ENCODE data around the gene DEPDC5.

The DEPDC5 gene

DNA sequence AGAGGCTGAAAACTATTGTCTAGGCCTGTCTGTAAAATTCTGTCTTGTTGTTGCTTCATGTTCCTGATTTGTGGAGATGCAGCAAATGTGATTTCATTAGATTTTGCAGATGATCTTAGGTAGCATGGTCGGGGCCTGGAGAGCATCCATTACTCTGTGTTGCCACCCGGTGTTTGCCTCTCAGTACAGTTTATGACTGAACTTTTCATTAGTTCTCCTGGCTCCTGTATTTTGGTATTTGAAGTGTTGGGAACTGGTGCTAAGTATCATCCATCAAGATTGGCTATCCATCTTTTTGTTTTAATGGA is 198.2 kb downstream of the DEPDC5 start:
- in situ Hi-C loops (cut with MboI; ENCODE audit: low sequenced_read_pairs, unreplicated experiment), result no loop called here
- no peak for DNase-seq (ENCODE audit: low spot score)
- TF ChIP-seq, protein P1, sequence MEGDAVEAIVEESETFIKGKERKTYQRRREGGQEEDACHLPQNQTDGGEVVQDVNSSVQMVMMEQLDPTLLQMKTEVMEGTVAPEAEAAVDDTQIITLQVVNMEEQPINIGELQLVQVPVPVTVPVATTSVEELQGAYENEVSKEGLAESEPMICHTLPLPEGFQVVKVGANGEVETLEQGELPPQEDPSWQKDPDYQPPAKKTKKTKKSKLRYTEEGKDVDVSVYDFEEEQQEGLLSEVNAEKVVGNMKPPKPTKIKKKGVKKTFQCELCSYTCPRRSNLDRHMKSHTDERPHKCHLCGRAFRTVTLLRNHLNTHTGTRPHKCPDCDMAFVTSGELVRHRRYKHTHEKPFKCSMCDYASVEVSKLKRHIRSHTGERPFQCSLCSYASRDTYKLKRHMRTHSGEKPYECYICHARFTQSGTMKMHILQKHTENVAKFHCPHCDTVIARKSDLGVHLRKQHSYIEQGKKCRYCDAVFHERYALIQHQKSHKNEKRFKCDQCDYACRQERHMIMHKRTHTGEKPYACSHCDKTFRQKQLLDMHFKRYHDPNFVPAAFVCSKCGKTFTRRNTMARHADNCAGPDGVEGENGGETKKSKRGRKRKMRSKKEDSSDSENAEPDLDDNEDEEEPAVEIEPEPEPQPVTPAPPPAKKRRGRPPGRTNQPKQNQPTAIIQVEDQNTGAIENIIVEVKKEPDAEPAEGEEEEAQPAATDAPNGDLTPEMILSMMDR (IDR thresholded peaks at IDR 0.05; ENCODE audit: borderline replicate concordance, control extremely low read depth, extremely low read depth, insufficient read depth, missing control alignments), result no peak

DNA sequence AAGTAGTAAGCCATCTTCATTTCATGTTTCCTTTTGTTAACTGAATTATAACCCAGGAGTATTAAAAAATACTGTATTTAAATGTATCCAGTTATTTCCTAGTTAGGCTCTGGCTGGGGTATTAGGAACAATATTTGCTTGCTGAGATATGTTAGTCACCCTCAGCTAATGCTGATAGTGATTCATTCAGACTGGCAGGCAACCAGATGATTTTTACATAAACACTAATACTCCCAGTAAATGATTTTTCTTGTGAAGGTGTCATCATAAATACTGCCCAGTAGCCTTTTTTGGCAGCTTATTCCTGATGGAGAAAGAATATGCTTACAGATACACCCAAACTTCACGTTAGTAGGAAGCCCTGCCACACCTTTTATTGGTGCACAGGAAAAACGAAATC is 198.7 kb downstream of the DEPDC5 start:
- TF ChIP-seq, protein P1 (IDR thresholded peaks at IDR 0.05; ENCODE audit: borderline replicate concordance, control extremely low read depth, extremely low read depth, insufficient read depth, missing control alignments), result no peak
- in situ Hi-C loops (cut with MboI; ENCODE audit: low sequenced_read_pairs, unreplicated experiment), result no loop called here
- no peak for DNase-seq (ENCODE audit: low spot score)

DNA sequence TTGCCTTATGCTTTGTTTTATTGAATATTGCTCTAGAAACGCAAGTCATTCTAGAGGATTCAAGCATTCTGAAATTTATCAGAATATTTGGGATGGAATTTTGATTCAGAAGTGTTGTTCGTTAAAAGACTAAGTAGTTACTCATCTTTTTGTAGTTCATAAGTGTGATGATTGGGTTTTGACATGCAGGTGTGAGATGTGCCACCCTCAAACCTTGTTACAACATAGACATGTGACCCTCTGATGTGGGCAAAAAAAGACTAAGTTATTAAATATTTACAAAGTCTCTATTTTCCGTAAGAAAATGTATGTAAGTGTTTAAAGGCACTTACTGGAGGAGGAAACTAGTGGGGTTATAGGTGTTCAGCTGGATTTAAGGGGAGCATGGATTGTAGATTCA is 199.4 kb downstream of the DEPDC5 start:
- in situ Hi-C loops (cut with MboI; ENCODE audit: low sequenced_read_pairs, unreplicated experiment), result no loop called here
- DNase-seq (ENCODE audit: low spot score), result no peak

DNA sequence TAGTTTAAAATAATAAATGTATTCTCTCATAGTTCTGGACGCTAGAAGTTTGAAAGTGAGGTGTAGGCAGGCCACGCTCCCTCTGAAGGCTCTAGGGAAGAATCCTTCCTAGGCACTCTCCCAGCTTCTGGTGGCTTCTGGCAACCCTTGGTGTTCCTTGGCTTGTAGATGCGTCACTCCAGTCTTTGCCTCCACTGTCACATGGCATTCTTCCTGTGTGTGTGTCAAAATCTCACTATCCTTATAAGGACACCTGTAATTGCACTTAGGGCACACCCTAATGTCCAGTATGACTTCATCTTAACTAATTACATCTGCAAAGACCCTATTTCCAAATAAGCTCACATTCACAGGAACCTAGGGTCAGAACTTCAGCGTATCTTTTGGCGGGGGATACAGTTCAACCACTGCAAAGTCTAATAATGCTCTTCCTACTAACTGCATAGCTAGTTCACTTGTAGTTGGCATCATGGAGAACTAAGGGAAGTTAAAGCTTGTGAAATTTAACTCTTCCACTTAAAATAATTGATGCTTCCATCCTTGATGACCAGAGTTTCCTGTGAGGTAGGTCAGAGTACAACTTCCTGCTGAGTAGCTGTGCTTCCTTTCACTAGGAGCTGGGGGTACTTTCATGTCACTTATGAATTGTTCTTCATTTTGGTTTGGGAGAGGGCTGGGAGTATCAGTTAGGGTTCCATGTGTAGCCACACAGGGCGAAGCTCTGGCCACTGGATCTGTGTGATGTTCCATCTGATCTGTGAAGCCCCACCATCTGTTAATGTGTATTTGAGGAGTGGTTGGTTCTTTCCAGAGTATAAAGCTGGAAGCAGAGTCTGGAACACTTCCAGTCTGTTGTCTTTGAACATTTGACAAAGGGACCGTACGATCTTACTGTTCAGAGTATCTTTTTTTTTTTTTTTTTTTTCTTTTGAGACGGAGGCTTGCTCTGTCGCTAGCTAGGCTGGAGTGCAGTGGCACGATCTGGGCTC is 201.0 kb downstream of the DEPDC5 start:
- in situ Hi-C loops (cut with MboI; ENCODE audit: low sequenced_read_pairs, unreplicated experiment), result no loop called here

More for the DNA sequence above, 199.4 kb downstream of the DEPDC5 start:
- TF ChIP-seq, protein P1 (IDR thresholded peaks at IDR 0.05; ENCODE audit: borderline replicate concordance, control extremely low read depth, extremely low read depth, insufficient read depth, missing control alignments), result no peak

DNA sequence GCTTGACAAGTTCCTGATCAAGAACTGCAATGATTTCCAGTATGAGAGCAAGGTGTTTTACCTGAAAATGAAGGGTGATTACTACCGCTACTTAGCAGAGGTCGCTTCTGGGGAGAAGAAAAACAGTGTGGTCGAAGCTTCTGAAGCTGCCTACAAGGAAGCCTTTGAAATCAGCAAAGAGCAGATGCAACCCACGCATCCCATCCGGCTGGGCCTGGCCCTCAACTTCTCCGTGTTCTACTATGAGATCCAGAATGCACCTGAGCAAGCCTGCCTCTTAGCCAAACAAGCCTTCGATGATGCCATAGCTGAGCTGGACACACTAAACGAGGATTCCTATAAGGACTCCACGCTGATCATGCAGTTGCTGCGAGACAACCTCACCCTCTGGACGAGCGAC is 202.5 kb downstream of the DEPDC5 start:
- no peak for DNase-seq (ENCODE audit: low spot score)
- in situ Hi-C loops (cut with MboI; ENCODE audit: low sequenced_read_pairs, unreplicated experiment), result no loop called here
- TF ChIP-seq, protein P1 (IDR thresholded peaks at IDR 0.05; ENCODE audit: borderline replicate concordance, control extremely low read depth, extremely low read depth, insufficient read depth, missing control alignments), result no peak

More for the DNA sequence above, 201.0 kb downstream of the DEPDC5 start:
- no peak for DNase-seq (ENCODE audit: low spot score)
- TF ChIP-seq, protein P1 (IDR thresholded peaks at IDR 0.05; ENCODE audit: borderline replicate concordance, control extremely low read depth, extremely low read depth, insufficient read depth, missing control alignments), result no peak

Data from GM13976 (cell line).